DND-41 (cell line): Measurements from ENCODE around the gene DDX47.
"Not testable (repeated sequence)": the region's sequence is repeated elsewhere in the genome, so short reads cannot be mapped to it uniquely, and the experiment has no call there.

ENCODE experiments used
- ATAC-seq: fragments of 200-7000 bp; cut with Tn5 transposase; 3 replicates; pipeline ENCODE4 v1.9.1; 2021; ENCODE audit warnings: low read depth; ENCODE audit not compliant: insufficient read depth
- DNase-seq: peaks from one replicate; pipeline ENCODE4 v3.0.0-alpha.2; 2020
- H2AFZ ChIP-seq: 2 replicates; pipeline ENCODE4 v1.6.0; 2012; ENCODE audit warnings: low read depth, low read length
- H3K27ac ChIP-seq: 2 replicates; pipeline ENCODE4 v1.5.1; 2012; ENCODE audit warnings: low read length, inconsistent platforms
- H3K27me3 ChIP-seq: fragments of 200-600 bp; sonication (generic); 2 replicates; pipeline ENCODE4 v1.6.0; 2012; ENCODE audit warnings: low read length, mild to moderate bottlenecking, inconsistent platforms; ENCODE audit not compliant: insufficient read depth, poor library complexity
- H3K36me3 ChIP-seq: 2 replicates; pipeline ENCODE4 v1.5.1; 2012; ENCODE audit warnings: low read length, inconsistent platforms; ENCODE audit not compliant: insufficient read depth
- H3K4me1 ChIP-seq: 2 replicates; pipeline ENCODE4 v1.5.1; 2012; ENCODE audit warnings: mild to moderate bottlenecking, low read length; ENCODE audit not compliant: insufficient read depth
- H3K4me2 ChIP-seq: 2 replicates; pipeline ENCODE4 v1.6.0; 2012; ENCODE audit warnings: mild to moderate bottlenecking, moderate library complexity, low read length, inconsistent platforms; ENCODE audit not compliant: insufficient read depth
- H3K4me3 ChIP-seq, 2 experiments: fragments of 200-600 bp in 1 of 2; shearing (Covaris generic) in 1 of 2; 2 replicates each; pipeline ENCODE4 v1.5.1; 2012 to 2016; ENCODE audit warnings: inconsistent platforms in 2 of 2, low read length in 2 of 2, mild to moderate bottlenecking in 2 of 2, low read depth in 1 of 2, moderate library complexity in 1 of 2
- H3K79me2 ChIP-seq: 2 replicates; pipeline ENCODE4 v1.6.0; 2012; ENCODE audit warnings: low read length, inconsistent platforms; ENCODE audit not compliant: insufficient read depth
- H3K9ac ChIP-seq: 2 replicates; pipeline ENCODE4 v1.6.0; 2012; ENCODE audit warnings: low read depth, mild to moderate bottlenecking, inconsistent platforms, low read length, moderate library complexity
- H3K9me3 ChIP-seq: 2 replicates; pipeline ENCODE4 v1.5.1; 2012; ENCODE audit warnings: low read length, moderate library complexity, mild to moderate bottlenecking, inconsistent platforms; ENCODE audit not compliant: insufficient read depth, severe bottlenecking
- H4K20me1 ChIP-seq: 2 replicates; pipeline ENCODE4 v1.6.0; 2012; ENCODE audit warnings: low read length; ENCODE audit not compliant: insufficient read depth
- EZH2 ChIP-seq: IDR thresholded peaks from 3 replicates; pipeline ENCODE4 v1.6.1; 2012; ENCODE audit warnings: borderline replicate concordance, low read depth, mild to moderate bottlenecking, moderate library complexity, low read length, inconsistent platforms; ENCODE audit not compliant: severe bottlenecking
- TF ChIP-seq, protein P1 (sequence below): IDR thresholded peaks from 2 replicates; pipeline ENCODE4 v1.5.1; 2012; ENCODE audit warnings: borderline replicate concordance, low read length, moderate library complexity, mild to moderate bottlenecking; ENCODE audit not compliant: poor library complexity, severe bottlenecking; ENCODE audit errors: extremely low read depth

Gene DDX47

GRCh38 chr12:12872934-12873275 lies 59.8 kb downstream of the DDX47 start:
- Histone ChIP-seq H3K27me3 (peaks cover 4% of the 10 kb centered on the region), H3K4me1 (no peaks in the 10 kb centered on the region), H3K4me2 (no peak overlapping the region), H3K27ac (no peak overlapping the region), H3K9ac (no peak overlapping the region), H3K4me3 (no peak overlapping the region), H4K20me1 (no peaks in the 10 kb centered on the region), H3K79me2 (no peaks in the 10 kb centered on the region), H3K36me3 (no peaks in the 10 kb centered on the region), H3K9me3 (no peaks in the 10 kb centered on the region), H2AFZ (no peak overlapping the region)
- DNase-seq (no peak), ATAC-seq (no peak)
- TF ChIP-seq EZH2, result no peak
- TF ChIP-seq, protein P1, sequence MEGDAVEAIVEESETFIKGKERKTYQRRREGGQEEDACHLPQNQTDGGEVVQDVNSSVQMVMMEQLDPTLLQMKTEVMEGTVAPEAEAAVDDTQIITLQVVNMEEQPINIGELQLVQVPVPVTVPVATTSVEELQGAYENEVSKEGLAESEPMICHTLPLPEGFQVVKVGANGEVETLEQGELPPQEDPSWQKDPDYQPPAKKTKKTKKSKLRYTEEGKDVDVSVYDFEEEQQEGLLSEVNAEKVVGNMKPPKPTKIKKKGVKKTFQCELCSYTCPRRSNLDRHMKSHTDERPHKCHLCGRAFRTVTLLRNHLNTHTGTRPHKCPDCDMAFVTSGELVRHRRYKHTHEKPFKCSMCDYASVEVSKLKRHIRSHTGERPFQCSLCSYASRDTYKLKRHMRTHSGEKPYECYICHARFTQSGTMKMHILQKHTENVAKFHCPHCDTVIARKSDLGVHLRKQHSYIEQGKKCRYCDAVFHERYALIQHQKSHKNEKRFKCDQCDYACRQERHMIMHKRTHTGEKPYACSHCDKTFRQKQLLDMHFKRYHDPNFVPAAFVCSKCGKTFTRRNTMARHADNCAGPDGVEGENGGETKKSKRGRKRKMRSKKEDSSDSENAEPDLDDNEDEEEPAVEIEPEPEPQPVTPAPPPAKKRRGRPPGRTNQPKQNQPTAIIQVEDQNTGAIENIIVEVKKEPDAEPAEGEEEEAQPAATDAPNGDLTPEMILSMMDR, result no peak

GRCh38 chr12:12874029-12874428 lies 60.9 kb downstream of the DDX47 start:
- Histone ChIP-seq H4K20me1 (no peaks in the 10 kb centered on the region), H3K4me2 (no peak overlapping the region), H3K27ac (no peak overlapping the region), H3K27me3 (peaks cover 4% of the 10 kb centered on the region), H3K36me3 (no peaks in the 10 kb centered on the region), H3K4me1 (no peaks in the 10 kb centered on the region), H3K9ac (no peak overlapping the region), H3K9me3 (no peaks in the 10 kb centered on the region), H3K79me2 (no peaks in the 10 kb centered on the region), H3K4me3 (no peak overlapping the region), H2AFZ (no peak overlapping the region)
- no peak for DNase-seq
- no peak for ATAC-seq
- TF ChIP-seq EZH2, result no peak
- TF ChIP-seq, protein P1, result no peak

DNA sequence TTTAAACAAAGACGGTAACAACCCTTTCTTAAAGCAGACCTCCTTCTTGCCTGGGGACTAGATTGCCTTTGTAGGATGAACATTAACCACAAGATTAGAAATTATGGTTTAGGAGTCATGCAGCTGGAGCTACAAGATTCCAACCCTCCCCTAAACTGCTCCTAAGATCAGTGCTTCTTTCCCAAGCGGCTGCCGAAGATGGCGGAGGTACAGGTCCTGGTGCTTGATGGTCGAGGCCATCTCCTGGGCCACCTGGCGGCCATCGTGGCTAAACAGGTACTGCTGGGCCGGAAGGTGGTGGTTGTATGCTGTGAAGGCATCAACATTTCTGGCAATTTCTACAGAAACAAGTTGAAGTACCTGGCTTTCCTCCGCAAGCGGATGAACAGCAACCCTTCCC lies 62.2 kb downstream of the DDX47 start:
- H3K4me3 ChIP-seq, H3K4me2 ChIP-seq, H3K79me2 ChIP-seq, DNase-seq, H3K4me1 ChIP-seq, H3K9me3 ChIP-seq, H3K27me3 ChIP-seq, ATAC-seq, H4K20me1 ChIP-seq, H3K27ac ChIP-seq, H2AFZ ChIP-seq, H3K36me3 ChIP-seq, H3K9ac ChIP-seq: not testable (repeated sequence)

GRCh38 chr12:12877153-12877768 lies 64.1 kb downstream of the DDX47 start:
- Histone ChIP-seq H3K4me1 (no peaks in the 10 kb centered on the region), H3K9me3 (no peaks in the 10 kb centered on the region), H3K4me2 (no peak overlapping the region), H3K4me3 (no peak overlapping the region), H3K27me3 (peaks cover 4% of the 10 kb centered on the region), H3K9ac (no peak overlapping the region), H3K36me3 (no peaks in the 10 kb centered on the region), H3K79me2 (no peaks in the 10 kb centered on the region), H3K27ac (no peak overlapping the region), H4K20me1 (no peaks in the 10 kb centered on the region), H2AFZ (no peak overlapping the region)
- TF ChIP-seq, protein P1, result no peak
- TF ChIP-seq EZH2, result no peak
- ATAC-seq (no peak), DNase-seq (no peak)
